SKM-1 treated with dmso at 0.1 percent for 144 hours (cell line): Measurements from ENCODE around the gene PEG3.

Experiments used
- DNase-seq: peaks from one replicate; lab custom pipeline; 2025; ENCODE audit not compliant: unreplicated experiment; lab: John Stamatoyannopoulos, UW

PEG3 gene

GRCh38 chr19:56839652-56840450 lies 675 bp downstream of the PEG3 start:
- no peak for DNase-seq

GRCh38 chr19:56838909-56839651 lies 1.4 kb downstream of the PEG3 start:
- DNase-seq, result no peak

GRCh38 chr19:56838024-56838908 lies 2.3 kb downstream of the PEG3 start:
- DNase-seq, result no peak

- DNase-seq, result no peak
These were observed 3.0 kb downstream of the PEG3 start for GRCh38 chr19:56837492-56838023.

- no peak for DNase-seq
These were observed 3.5 kb downstream of the PEG3 start for GRCh38 chr19:56837004-56837403.

GRCh38 chr19:56836059-56836458 lies 4.5 kb downstream of the PEG3 start:
- DNase-seq, result no peak

- DNase-seq, result no peak
These were observed 5.1 kb downstream of the PEG3 start for GRCh38 chr19:56835401-56835800.

- DNase-seq, result no peak
These were observed 5.8 kb downstream of the PEG3 start for GRCh38 chr19:56834564-56835375.

GRCh38 chr19:56832352-56832928 lies 8.1 kb downstream of the PEG3 start:
- no peak for DNase-seq

GRCh38 chr19:56831255-56831654 lies 9.3 kb downstream of the PEG3 start:
- no peak for DNase-seq

- DNase-seq, result no peak
These were observed 10.9 kb downstream of the PEG3 start for GRCh38 chr19:56829596-56829995.

- no peak for DNase-seq
These were observed 12.8 kb downstream of the PEG3 start for GRCh38 chr19:56827708-56828107.

GRCh38 chr19:56823956-56824355 lies 16.6 kb downstream of the PEG3 start:
- DNase-seq, result no peak

GRCh38 chr19:56823417-56823816 lies 17.1 kb downstream of the PEG3 start:
- no peak for DNase-seq

- DNase-seq, result no peak
These were observed 17.8 kb downstream of the PEG3 start for GRCh38 chr19:56822755-56823154.

- no peak for DNase-seq
These were observed 18.9 kb downstream of the PEG3 start for GRCh38 chr19:56821675-56822074.

- no peak for DNase-seq
These were observed 19.3 kb downstream of the PEG3 start for GRCh38 chr19:56821209-56821608.

- DNase-seq, result no peak
These were observed 21.4 kb downstream of the PEG3 start for GRCh38 chr19:56819166-56819565.

GRCh38 chr19:56814656-56815055 lies 25.9 kb downstream of the PEG3 start:
- DNase-seq, result no peak

- no peak for DNase-seq
These were observed 27.0 kb downstream of the PEG3 start for GRCh38 chr19:56813531-56813930.
